ENCODE data around the gene DDX11.
"Not testable (repeated sequence)": the region's sequence is repeated elsewhere in the genome, so short reads cannot be mapped to it uniquely, and the experiment has no call there.

DDX11 gene

DNA sequence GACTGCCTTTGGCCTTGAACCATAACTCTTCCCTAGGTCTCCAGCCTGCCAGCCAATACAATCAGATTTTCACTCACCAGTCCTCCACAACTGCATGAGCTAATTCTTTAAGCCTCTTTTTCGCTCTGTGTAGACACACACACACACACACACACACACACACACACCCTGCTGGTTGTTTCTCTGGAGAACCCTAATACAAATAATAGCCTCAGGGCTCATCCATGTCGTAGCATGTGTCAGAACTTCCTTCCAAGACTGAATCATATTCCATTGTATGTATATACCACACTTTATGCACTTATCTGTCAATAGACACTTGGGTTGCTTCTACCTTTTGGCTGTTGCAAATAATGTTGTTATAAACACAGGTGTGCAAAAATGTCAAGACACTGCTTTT lies 6.0 kb upstream of the DDX11 start:
- DNase-seq (ENCODE audit: low spot score): not testable (repeated sequence)

DNA sequence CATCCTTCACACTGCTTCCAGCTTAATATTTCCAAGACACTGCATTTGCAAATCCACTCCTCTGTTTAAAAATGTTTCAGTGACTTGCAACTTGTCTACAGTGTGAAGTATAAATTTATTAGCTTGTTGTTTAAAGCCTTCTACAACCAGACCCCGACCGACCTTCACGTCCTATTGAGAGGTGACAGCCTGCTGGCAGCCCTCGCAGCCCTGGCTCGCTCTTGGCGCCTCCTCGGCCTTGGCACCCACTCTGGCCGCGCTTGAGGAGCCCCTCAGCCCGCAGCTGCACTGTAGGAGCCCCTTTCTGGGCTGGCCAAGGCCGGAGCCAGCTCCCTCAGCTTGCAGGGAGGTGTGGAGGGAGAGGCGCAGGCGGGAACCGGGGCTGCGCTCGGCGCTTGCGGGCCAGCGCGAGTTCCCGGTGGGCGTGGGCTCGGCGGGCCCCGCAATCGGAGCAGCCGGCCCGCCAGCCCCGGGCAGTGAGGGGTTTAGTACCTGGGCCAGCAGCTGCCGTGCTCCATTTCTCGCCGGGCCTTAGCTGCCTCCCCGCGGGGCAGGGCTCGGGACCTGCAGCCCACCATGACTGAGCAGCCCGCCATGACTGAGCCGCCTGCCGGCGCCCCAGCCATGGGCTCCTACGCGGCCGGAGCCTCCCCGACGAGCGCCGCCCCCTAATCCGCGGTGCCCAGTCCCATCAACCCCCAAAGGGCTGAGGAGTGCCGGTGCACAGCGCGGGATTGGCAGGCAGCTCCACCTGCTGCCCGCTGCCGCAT lies 2.5 kb upstream of the DDX11 start:
- not testable (repeated sequence) for DNase-seq (ENCODE audit: low spot score)

GRCh38 chr12:31072962-31073361 lies 698 bp upstream of the DDX11 start:
- not testable (repeated sequence) for DNase-seq (ENCODE audit: low spot score)

DNA sequence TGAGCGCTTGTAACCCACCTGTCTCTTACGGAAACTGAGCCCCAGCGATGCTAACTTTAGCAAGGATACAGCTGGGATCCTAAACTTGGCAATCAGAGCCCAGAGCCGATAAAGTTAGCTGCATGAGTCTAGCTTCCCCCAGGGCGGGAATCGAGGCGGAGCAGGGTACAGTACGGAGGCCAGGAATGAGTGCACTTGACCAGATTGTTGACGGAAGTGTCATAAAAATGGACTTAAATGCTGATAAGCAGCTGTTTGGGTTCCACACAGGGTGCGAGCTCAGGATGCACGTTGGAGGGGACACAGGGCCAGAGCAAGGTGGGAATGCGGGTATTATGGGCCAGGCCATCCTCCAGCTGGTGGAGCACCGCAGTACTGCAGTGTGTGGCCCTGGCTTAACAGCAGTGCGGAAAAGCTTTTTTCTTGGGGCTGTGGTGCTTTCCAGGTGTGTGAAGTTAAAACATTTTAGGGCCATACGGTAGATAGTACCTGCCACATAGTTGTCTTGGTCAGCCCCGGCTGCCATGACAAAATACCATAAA lies 744 bp downstream of the DDX11 start:
- DNase-seq (ENCODE audit: low spot score): peak; percentile 8

DNA sequence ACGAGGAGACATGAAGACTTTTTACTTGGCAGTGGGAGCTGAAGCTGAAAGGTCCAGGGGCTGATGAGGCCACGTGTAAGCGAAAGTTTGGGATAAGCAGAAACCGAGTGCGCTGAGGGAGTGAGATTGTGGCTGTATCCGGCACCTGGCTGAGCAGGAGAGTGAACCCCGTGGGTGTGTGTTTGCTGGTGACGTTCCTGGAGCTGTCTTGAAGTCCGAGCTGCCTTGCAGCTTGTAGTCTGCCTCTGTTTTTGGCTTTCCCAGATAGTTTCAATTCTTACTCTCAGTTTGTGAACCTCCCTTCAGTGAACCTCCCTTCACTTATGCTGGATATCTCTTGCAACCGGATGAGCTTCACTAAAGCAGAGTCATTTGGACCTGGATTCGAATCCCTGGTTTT lies 2.5 kb downstream of the DDX11 start:
- DNase-seq (ENCODE audit: low spot score): not testable (repeated sequence)

DNA sequence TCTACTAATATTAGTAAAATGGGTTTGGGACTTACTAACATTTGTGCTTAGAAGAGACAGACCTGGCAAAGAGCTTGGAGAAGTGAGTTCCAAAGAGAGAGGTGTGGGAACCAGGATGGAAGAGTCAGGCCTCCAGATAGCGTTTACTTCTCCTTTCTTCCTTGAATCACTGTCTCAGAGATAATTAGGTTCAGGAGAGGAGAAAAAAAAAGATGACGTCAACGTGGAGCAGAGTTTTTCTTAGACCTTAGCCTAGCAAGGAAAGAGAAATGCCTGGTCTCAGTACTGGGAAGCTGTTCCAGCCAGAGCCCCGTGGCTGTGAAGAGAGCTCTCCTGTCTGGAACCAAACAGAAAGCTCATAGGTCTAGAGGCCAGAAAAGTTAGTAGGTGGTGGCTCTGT lies 3.4 kb downstream of the DDX11 start:
- not testable (repeated sequence) for DNase-seq (ENCODE audit: low spot score)

DNA sequence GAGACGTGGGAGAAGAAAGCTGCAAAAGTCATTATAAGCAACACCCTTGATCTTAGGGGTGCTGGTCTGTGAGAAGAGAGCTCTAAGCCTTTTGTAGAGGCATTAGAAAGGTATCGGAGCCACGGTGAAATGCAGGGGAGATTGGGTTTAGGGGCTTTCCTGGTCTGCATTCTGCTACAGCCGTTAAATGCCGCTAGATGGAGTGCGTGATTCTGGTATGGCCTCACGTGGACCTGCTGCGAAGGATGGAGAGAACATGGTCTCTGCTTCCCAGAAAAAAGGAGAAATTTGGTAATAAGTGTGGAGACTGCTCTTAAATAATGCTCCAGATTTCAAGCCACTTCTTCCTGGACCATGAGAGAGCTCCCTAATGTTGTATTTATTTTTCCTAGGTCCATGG lies 4.3 kb downstream of the DDX11 start:
- DNase-seq (ENCODE audit: low spot score): not testable (repeated sequence)

- DNase-seq (ENCODE audit: low spot score): not testable (repeated sequence)
These were observed 5.8 kb downstream of the DDX11 start for GRCh38 chr12:31079421-31079820.

- not testable (repeated sequence) for DNase-seq (ENCODE audit: low spot score)
These were observed 6.6 kb downstream of the DDX11 start for GRCh38 chr12:31080221-31080620.

GRCh38 chr12:31081274-31081673 lies 7.6 kb downstream of the DDX11 start:
- DNase-seq (ENCODE audit: low spot score): not testable (repeated sequence)

DNA sequence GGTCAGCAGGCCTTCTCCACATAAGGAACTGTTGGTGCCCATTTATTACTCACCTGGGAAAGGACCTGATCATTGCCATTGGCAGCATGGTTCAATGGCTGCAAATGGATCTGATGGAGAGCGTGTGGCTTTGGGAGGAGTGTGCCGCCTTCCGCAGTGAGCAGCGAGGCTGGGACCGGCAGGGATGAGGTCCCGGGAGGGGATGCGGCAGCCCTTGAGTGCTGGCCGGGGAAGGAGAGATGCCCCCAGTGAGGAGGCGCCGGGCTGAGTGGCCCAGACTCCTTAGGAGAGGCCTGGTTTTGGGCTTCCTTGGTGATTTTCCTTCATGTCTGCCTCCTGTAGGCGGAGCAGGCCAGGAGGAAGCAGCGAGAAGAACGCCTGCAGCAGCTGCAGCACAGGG lies 10.6 kb downstream of the DDX11 start:
- DNase-seq (ENCODE audit: low spot score): not testable (repeated sequence)

GRCh38 chr12:31086032-31086431 lies 12.4 kb downstream of the DDX11 start:
- not testable (repeated sequence) for DNase-seq (ENCODE audit: low spot score)

- DNase-seq (ENCODE audit: low spot score): not testable (repeated sequence)
These were observed 13.8 kb downstream of the DDX11 start for GRCh38 chr12:31087486-31087885.

GRCh38 chr12:31087956-31088355 lies 14.3 kb downstream of the DDX11 start:
- not testable (repeated sequence) for DNase-seq (ENCODE audit: low spot score)

- no peak for DNase-seq (ENCODE audit: low spot score)
These were observed 15.4 kb downstream of the DDX11 start for GRCh38 chr12:31089072-31089471.

- not testable (repeated sequence) for DNase-seq (ENCODE audit: low spot score)
These were observed 18.0 kb downstream of the DDX11 start for GRCh38 chr12:31091629-31092028.

DNA sequence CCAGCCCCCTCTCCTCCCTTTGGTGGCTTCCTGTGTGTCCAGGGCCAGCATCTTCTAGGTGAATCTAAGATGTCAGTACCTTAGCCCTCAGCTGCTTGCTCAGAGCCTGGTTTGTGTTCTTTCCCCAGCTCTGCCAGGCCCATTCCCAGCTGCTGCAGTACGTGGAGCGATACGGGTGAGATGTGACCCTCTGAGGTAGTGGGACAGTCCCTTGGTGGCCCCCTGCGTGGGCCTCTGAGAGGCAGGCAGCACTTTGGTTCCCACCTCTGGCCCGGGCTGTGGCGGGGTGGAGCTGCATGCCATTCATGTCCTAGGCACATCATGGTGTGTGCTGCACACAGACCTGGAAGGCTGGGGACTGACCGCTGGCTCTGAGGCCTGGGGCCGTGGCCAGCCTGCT lies 19.1 kb downstream of the DDX11 start:
- not testable (repeated sequence) for DNase-seq (ENCODE audit: low spot score)

- not testable (repeated sequence) for DNase-seq (ENCODE audit: low spot score)
These were observed 21.6 kb downstream of the DDX11 start for GRCh38 chr12:31095080-31095860.

DNA sequence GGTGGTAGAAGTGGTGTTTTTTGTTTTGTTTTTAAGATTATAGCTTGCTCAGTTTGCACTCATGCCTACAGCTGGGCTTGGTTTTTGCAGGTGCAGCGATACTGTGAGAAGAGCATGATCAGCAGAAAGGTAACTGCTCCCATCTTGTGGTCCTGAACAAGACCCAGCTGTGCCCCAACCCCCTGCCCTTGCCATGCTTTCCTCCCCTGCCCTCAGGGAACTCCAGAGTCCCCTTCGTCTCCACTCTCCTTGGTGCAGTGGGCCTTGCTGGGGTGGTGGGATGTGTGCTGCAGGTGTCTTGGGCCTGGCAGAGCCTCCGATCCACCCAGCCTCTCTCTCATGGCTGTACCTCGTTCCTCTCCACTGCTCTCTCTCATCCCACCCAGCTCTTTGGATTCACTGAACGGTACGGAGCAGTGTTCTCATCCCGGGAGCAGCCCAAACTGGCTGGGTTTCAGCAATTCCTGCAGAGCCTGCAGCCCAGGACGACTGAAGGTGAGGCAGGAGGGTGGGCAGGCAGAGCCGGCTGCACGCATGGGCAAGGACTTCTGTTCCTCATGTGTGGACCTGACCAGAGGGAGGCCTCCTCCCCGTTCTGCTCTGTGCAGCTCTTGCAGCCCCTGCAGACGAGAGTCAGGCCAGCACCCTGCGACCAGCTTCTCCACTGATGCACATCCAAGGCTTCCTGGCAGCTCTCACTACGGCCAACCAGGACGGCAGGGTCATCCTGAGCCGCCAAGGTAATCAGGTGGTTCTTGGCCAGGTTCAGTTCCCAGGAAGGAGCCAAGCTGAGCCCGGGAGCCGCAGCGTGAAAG lies 22.8 kb downstream of the DDX11 start:
- not testable (repeated sequence) for DNase-seq (ENCODE audit: low spot score)

DNA sequence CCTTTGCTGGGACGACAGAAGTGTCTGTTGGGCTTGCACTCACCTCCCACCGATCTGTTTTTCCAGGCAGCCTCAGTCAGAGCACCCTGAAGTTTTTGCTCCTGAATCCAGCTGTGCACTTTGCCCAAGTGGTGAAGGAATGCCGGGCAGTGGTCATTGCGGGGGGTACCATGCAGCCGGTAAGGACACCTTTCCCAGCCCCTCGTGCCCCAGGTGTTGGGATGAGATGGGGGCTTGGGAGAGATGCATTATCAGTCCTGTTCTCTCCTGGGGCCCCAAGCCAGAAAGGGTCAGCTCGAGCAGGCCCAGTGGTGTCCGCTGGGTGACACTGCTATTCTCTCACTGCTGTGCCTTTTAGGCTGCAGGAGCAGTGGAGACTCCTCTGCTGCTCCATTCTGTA lies 24.2 kb downstream of the DDX11 start:
- not testable (repeated sequence) for DNase-seq (ENCODE audit: low spot score)

DNA sequence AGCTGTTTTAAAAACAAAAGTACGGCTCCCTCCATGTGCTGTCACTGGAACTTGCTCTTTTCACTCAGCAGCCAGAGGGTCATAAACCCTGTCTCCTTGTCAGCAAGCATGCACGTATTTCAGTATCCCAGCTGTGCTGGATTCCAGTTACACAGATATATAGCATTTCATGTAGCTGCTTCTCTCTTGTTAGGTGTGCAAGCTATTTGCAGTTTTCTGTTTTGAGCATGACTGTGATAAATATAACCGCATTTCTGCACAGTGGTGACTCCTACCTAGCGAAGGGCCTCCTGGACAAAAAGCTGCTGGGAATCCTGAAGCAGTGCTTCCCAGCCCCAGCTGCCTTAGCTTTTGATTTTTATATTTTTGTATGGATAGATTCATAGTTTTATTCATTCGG lies 24.7 kb downstream of the DDX11 start:
- DNase-seq (ENCODE audit: low spot score): not testable (repeated sequence)

DNA sequence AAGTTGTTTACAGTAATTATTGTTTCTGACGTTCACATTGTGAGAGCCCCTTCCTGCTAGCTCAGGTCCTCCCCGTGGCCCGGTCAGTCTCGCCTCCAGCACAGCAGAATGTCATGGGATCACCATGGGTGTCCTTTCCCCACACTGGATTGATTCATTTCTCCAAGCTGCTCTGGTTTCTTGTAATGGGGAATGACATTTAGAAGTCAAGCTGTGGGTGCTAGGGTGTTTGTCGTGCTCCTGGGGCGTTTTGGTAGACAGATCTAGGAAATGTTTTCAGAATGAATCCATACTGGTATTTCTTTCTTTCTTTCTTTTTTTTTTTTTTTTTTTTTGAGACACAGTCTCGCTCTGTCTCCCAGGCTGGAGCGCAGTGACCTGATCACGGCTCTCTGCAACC lies 25.1 kb downstream of the DDX11 start:
- not testable (repeated sequence) for DNase-seq (ENCODE audit: low spot score)

Data from AG08396 (cell line).